Measurements from ENCODE around the gene CASP8AP2. TPM values are rescaled to one million over a fixed set of nuclear protein-coding genes. Genes with fewer than 3 reads are reported as not detected.

The CASP8AP2 gene
- total RNA-seq, 2 donors from 2014 or later, result 9.2 to 9.3 TPM

DNA sequence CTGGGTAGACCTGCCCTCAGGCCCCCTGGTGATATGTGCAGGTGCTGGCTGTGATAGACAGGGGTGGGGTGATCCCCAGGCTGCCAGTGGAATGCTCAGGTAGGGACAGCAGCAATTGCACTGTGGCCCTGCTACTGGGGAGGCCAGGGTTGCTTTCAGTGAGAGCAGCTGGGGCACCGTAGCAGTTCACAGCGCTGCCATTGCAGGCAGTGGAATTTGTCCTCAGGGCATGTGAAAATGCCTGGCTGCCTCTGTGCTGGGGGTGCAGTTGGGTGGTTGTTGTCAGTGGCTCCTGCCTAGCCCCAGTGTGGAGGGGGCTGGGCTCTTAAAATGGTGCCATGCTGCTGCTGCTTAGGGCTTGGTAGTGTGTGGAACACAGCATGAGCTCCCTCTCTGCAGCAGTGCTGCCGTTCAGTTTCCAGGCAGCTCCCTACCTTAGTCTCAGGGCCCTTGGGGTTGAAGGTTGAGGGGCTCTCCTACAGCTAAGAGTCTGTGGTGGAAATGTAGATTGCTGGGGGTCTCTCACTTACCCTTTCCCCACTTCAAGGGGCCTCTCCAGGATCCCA is 88.2 kb downstream of the CASP8AP2 start:
- DNase-seq (ENCODE audit: low spot score), result no peak
- Histone ChIP-seq H3K27me3 (no peaks in the 10 kb centered on the region), H3K4me3 (no peak overlapping the region), H3K27ac (no peak overlapping the region), H3K4me1 (no peaks in the 10 kb centered on the region), H3K9me3 (peaks cover 4 to 23% of the 10 kb centered on the region in 2 donors), H3K36me3 (no peaks in the 10 kb centered on the region)
- TF ChIP-seq, protein P1, sequence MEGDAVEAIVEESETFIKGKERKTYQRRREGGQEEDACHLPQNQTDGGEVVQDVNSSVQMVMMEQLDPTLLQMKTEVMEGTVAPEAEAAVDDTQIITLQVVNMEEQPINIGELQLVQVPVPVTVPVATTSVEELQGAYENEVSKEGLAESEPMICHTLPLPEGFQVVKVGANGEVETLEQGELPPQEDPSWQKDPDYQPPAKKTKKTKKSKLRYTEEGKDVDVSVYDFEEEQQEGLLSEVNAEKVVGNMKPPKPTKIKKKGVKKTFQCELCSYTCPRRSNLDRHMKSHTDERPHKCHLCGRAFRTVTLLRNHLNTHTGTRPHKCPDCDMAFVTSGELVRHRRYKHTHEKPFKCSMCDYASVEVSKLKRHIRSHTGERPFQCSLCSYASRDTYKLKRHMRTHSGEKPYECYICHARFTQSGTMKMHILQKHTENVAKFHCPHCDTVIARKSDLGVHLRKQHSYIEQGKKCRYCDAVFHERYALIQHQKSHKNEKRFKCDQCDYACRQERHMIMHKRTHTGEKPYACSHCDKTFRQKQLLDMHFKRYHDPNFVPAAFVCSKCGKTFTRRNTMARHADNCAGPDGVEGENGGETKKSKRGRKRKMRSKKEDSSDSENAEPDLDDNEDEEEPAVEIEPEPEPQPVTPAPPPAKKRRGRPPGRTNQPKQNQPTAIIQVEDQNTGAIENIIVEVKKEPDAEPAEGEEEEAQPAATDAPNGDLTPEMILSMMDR (IDR thresholded peaks at IDR 0.05), result no peak

Other genes with a start within 250 kb of the CASP8AP2 start
- gene LYRM2, start 191.1 kb upstream of the CASP8AP2 start, total RNA-seq, result 10 to 100 TPM; 18.9 to 34.7 TPM
- gene MDN1, start 10.1 kb upstream of the CASP8AP2 start, total RNA-seq, result 10 to 100 TPM; 15.2 to 17.4 TPM
- gene GJA10, start 64.6 kb downstream of the CASP8AP2 start, total RNA-seq, result not detected